Prostate gland (tissue), 2 donors: ENCODE measurements around the gene ACIN1.

Source experiments
- CTCF ChIP-seq, 4 experiments: fragments of 200-600 bp in 2 of 4; fragments of 450-650 bp in 2 of 4; sonication (generic) in 2 of 4; IDR thresholded peaks; 1 replicate in 3 of 4; 2 replicates in 1 of 4; pipeline ENCODE4 v1.5.1; 2016 to 2019; ENCODE audit warnings: antibody characterized with exemption in 4 of 4, mild to moderate bottlenecking in 2 of 4, moderate library complexity in 2 of 4
- POLR2A ChIP-seq: fragments of 450-650 bp; IDR thresholded peaks from one replicate; pipeline ENCODE4 v1.6.1; 2016; ENCODE audit warnings: antibody characterized with exemption, mild to moderate bottlenecking

- no peak for TF ChIP-seq CTCF (IDR thresholded peaks at IDR 0.05)
- no peak for TF ChIP-seq POLR2A
Measured at GRCh38 chr14:23103581-23103980, 8.6 kb upstream of the ACIN1 start.
